BE2C (cell line): ENCODE results near the gene SASH1.

Source experiments
- DNase-seq: peaks from one replicate; pipeline ENCODE4 v3.0.0-alpha.2; 2020
- H3K27me3 ChIP-seq: fragments of 250-450 bp; sonication (Bioruptor Pico); 2 replicates; pipeline ENCODE4 v1.5.1; 2020; ENCODE audit warnings: mild to moderate bottlenecking
- H3K36me3 ChIP-seq: fragments of 250-450 bp; sonication (Bioruptor Pico); 2 replicates; pipeline ENCODE4 v1.5.1; 2020; ENCODE audit warnings: mild to moderate bottlenecking
- H3K4me1 ChIP-seq: fragments of 250-450 bp; sonication (Bioruptor Pico); 2 replicates; pipeline ENCODE4 v1.5.1; 2020
- H3K4me3 ChIP-seq: 2 replicates; pipeline ENCODE4 v1.5.1; 2011; ENCODE audit warnings: low read depth, low read length
- H3K9me3 ChIP-seq: fragments of 250-450 bp; sonication (Bioruptor Pico); 2 replicates; pipeline ENCODE4 v1.5.1; 2020
- CTCF ChIP-seq: IDR thresholded peaks from 2 replicates; pipeline ENCODE4 v1.5.1; 2012; ENCODE audit warnings: mild to moderate bottlenecking, low read depth, low read length

Gene SASH1

DNA sequence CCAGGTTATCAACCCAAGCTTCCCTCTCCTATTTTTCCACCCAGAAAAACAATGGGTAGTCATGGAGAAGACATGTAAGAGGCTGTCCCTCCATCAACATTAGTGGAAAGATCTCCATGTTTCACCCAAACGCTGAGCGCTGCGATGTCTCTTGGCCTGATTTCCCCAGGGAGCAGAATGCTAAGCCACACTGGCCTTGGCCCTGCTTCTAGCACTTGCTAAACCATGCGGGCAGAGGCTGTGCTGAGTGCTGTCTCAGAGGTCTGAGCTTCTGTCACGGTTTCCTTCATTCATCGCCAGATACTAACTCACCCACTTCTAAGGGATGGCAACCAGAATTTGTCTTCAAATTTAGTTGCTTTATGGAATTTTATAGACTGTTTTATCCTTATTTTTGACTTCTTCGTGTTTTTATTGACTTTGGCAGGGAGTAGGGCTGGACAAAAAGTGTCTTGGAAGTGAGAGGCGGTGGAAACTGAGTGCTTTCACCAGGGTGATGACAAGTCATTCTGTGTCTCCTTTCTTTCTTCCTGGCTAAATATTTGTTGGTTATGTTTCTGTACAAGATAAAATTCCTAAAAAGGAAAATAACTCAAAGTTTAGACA, 222.8 kb downstream of the SASH1 start:
- no peaks in the 10 kb centered on the region for H3K9me3 ChIP-seq
- H3K4me1 ChIP-seq, result no peaks in the 10 kb centered on the region
- DNase-seq, result no peak
- H3K27me3 ChIP-seq, result peaks cover 11% of the 10 kb centered on the region
- H3K4me3 ChIP-seq, result no peak overlapping the region
- TF ChIP-seq CTCF, result no peak
- no peaks in the 10 kb centered on the region for H3K36me3 ChIP-seq

DNA sequence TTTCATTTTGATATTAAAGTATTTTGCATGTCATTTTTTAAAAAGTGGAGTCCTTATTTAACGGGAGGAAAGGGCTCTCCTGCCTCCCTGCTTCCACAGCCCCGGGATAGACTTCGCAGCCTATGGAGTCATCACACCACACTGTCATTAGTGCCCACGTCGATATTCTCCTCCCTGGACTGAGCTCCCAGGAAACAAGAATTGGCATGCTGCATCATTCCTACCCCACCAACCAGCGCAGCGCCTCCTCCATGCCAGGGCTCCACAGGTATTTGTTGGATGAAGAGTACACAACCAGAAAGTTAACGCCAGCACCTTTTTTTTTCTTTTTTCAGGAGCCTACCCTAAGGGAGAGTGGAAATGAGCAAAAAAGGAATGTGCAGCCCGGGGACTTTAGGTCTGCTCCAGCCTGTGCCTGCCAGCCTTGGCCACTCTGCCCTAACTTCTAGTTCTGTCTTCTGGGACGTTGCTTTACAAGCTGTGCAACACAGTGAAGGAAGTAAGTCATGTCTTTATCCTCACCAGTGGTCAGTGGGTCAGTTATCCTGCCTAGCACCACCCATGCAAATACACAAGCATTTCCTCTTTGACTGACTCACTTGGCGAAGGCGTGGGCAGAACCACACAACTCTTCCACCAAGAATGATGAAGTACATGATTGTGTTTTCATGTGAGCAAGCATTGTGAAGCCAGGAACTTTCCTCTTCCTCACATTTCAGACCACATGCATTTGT, 223.5 kb downstream of the SASH1 start:
- Histone ChIP-seq H3K4me1 (no peaks in the 10 kb centered on the region), H3K36me3 (no peaks in the 10 kb centered on the region), H3K4me3 (no peak overlapping the region), H3K9me3 (no peaks in the 10 kb centered on the region), H3K27me3 (peaks cover 11% of the 10 kb centered on the region)
- no peak for DNase-seq
- TF ChIP-seq CTCF, result no peak

DNA sequence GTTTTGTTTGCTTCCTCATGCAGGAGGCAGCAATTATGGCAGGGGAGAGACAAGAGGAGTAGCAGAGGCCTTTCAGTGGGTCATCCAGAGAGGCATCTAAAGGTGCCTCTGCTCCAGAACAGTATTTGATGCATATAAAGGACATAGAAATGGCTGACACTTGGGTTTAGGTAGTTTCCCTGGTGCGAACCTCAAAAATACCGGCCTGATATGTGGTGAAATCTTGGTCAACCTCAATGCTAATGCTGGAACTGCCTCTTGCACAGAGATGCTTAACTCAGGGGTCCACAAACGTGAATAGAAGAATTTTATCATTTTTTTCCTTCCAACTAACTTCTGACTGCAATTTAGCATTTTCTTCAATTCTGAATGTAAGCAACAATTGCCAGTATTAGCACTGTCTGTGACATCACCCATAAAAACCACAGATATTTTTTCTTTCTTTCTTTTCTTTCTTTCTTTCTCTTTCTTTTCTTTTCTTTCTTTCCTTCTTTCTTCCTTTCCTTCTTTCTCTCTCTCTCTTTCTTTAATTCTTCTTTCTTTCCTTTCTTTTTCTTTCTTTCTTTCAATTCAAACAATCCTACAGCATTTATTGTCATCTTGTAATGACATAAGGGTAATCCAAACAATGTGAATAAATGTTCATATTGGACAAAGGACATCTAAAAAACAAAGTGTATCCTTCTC, 224.2 kb downstream of the SASH1 start:
- no peak for DNase-seq
- Histone ChIP-seq H3K4me3 (no peak overlapping the region), H3K27me3 (peaks cover 11% of the 10 kb centered on the region), H3K4me1 (no peaks in the 10 kb centered on the region), H3K36me3 (no peaks in the 10 kb centered on the region), H3K9me3 (no peaks in the 10 kb centered on the region)
- no peak for TF ChIP-seq CTCF

GRCh38 chr6:148570456-148570855, 227.8 kb downstream of the SASH1 start:
- Histone ChIP-seq H3K4me1 (no peaks in the 10 kb centered on the region), H3K9me3 (no peaks in the 10 kb centered on the region), H3K27me3 (peaks cover 8% of the 10 kb centered on the region), H3K36me3 (no peaks in the 10 kb centered on the region), H3K4me3 (no peak overlapping the region)
- DNase-seq, result no peak
- TF ChIP-seq CTCF, result no peak

GRCh38 chr6:148572676-148573335, 230.2 kb downstream of the SASH1 start:
- H3K36me3 ChIP-seq, result no peaks in the 10 kb centered on the region
- no peak for TF ChIP-seq CTCF
- no peak overlapping the region for H3K4me3 ChIP-seq
- no peaks in the 10 kb centered on the region for H3K4me1 ChIP-seq
- H3K27me3 ChIP-seq, result no peaks in the 10 kb centered on the region
- DNase-seq, result no peak
- H3K9me3 ChIP-seq, result no peaks in the 10 kb centered on the region

GRCh38 chr6:148573922-148574321, 231.3 kb downstream of the SASH1 start:
- no peaks in the 10 kb centered on the region for H3K36me3 ChIP-seq
- no peak overlapping the region for H3K4me3 ChIP-seq
- H3K27me3 ChIP-seq, result peaks cover 5% of the 10 kb centered on the region; the same call in 1 of the 2 replicates
- DNase-seq, result no peak
- H3K4me1 ChIP-seq, result no peaks in the 10 kb centered on the region
- no peak for TF ChIP-seq CTCF
- no peaks in the 10 kb centered on the region for H3K9me3 ChIP-seq
